Effector memory CD4-positive, alpha-beta T cell (primary cell): Measurements from ENCODE around the gene WT1.

ENCODE experiments used
- DNase-seq, 3 donors: peaks; one replicate each; pipeline ENCODE4 v3.0.0-alpha.2; 2020
- H3K27ac ChIP-seq: 2 replicates; pipeline ENCODE4 v1.7.0; 2013; ENCODE audit warnings: mild to moderate bottlenecking, low read length, moderate library complexity; ENCODE audit not compliant: insufficient read depth, poor library complexity, severe bottlenecking
- H3K27me3 ChIP-seq: replicated peaks from 2 replicates; pipeline ENCODE4 v1.7.0; 2013; ENCODE audit warnings: mild to moderate bottlenecking, low read length; ENCODE audit not compliant: insufficient read depth, control insufficient read depth, poor library complexity, severe bottlenecking
- H3K36me3 ChIP-seq: 2 replicates; pipeline ENCODE4 v1.7.0; 2013; ENCODE audit warnings: mild to moderate bottlenecking, low read length, moderate library complexity; ENCODE audit not compliant: control insufficient read depth, insufficient read depth
- H3K4me1 ChIP-seq: 2 replicates; pipeline ENCODE4 v1.7.0; 2013; ENCODE audit warnings: low read length, mild to moderate bottlenecking; ENCODE audit not compliant: control insufficient read depth, insufficient read depth, poor library complexity, severe bottlenecking
- H3K4me3 ChIP-seq: 2 replicates; pipeline ENCODE4 v1.7.0; 2013; ENCODE audit warnings: low read length, low read depth, mild to moderate bottlenecking; ENCODE audit not compliant: insufficient read depth, poor library complexity, severe bottlenecking
- H3K9me3 ChIP-seq: 2 replicates; pipeline ENCODE4 v1.7.0; 2013; ENCODE audit warnings: mild to moderate bottlenecking, low read length, moderate library complexity; ENCODE audit not compliant: control insufficient read depth

The WT1 gene

GRCh38 chr11:32341620-32342613 is 93.4 kb downstream of the WT1 start:
- Histone ChIP-seq H3K4me3 (no peak overlapping the region), H3K9me3 (no peaks in the 10 kb centered on the region), H3K27me3 (peaks cover 2% of the 10 kb centered on the region), H3K4me1 (peaks cover 4% of the 10 kb centered on the region), H3K27ac (no peak overlapping the region), H3K36me3 (no peaks in the 10 kb centered on the region)
- DNase-seq = no peak

- peaks cover 4% of the 10 kb centered on the region for H3K4me1 ChIP-seq
- H3K27me3 ChIP-seq = peaks cover 3% of the 10 kb centered on the region
- H3K9me3 ChIP-seq = no peaks in the 10 kb centered on the region
- H3K27ac ChIP-seq = no peak overlapping the region
- H3K4me3 ChIP-seq = no peak overlapping the region
- no peaks in the 10 kb centered on the region for H3K36me3 ChIP-seq
- DNase-seq = no peak
These were observed 95.2 kb downstream of the WT1 start for GRCh38 chr11:32340181-32340580.
